ENCODE measurements around the gene CTNND2.

DNA sequence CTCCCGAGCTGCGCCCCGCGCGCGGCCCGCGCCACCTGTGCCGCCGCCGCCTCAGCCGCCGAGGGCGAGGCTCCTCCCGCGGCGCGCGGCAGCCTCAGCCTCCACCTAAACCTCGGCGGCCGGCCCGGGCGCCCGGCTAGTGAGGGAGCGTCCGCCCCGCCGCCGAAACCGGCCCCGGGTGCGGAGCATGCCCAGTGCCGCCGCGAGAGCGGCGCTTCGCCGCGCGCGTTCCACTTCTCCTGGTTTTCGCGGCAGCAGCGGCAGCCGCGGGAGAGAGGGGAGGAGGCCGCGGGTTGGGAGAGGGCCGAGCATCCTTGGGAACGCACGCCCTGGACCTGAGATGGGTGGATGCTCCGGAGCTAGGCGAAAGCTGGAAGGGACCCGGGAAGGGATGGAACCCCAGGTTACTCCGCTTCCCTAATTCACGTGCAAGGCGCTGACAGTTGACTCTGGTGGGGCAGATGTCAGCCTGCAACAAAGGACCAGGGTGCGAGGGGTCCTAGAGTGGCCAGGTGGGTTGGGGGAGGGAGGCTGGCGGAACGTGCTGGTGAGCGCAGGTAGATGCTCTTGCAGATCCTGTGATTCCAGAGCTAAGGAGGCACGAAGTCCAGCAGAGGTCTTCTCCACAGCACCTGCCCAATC is at the start of gene CTNND2:
- TF ChIP-seq, protein P1, sequence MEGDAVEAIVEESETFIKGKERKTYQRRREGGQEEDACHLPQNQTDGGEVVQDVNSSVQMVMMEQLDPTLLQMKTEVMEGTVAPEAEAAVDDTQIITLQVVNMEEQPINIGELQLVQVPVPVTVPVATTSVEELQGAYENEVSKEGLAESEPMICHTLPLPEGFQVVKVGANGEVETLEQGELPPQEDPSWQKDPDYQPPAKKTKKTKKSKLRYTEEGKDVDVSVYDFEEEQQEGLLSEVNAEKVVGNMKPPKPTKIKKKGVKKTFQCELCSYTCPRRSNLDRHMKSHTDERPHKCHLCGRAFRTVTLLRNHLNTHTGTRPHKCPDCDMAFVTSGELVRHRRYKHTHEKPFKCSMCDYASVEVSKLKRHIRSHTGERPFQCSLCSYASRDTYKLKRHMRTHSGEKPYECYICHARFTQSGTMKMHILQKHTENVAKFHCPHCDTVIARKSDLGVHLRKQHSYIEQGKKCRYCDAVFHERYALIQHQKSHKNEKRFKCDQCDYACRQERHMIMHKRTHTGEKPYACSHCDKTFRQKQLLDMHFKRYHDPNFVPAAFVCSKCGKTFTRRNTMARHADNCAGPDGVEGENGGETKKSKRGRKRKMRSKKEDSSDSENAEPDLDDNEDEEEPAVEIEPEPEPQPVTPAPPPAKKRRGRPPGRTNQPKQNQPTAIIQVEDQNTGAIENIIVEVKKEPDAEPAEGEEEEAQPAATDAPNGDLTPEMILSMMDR (IDR thresholded peaks at IDR 0.05), result no peak
- TF ChIP-seq POLR2A (IDR thresholded peaks at IDR 0.05; ENCODE audit: low read depth) (no peak), EP300 (IDR thresholded peaks at IDR 0.05) (no peak)

Data from esophagus muscularis mucosa (tissue), 4 donors.